Chondrocyte (in vitro differentiated cells): ENCODE data around the gene L1CAM. TPM values are rescaled to one million over a fixed set of nuclear protein-coding genes. Genes with fewer than 3 reads are reported as not detected.

Experiments
- DNase-seq: peaks from one replicate; pipeline ENCODE4 v3.0.0; 2021; ENCODE audit warnings: mixed read lengths, low spot score
- H3K27ac Mint-ChIP-seq: one replicate; pipeline ENCODE4 v1.8.0; 2021; ENCODE audit warnings: mild to moderate bottlenecking, moderate library complexity, mixed read lengths; ENCODE audit not compliant: unreplicated experiment
- H3K27me3 Mint-ChIP-seq: 2 replicates; pipeline ENCODE4 v1.8.0; 2021; ENCODE audit warnings: low read depth, mixed read lengths
- H3K36me3 Mint-ChIP-seq: 2 replicates; pipeline ENCODE4 v1.8.0; 2021; ENCODE audit warnings: low read depth, mixed read lengths
- H3K4me1 Mint-ChIP-seq: 2 replicates; pipeline ENCODE4 v1.8.0; 2021; ENCODE audit warnings: low read depth, mild to moderate bottlenecking, mixed read lengths
- H3K4me3 Mint-ChIP-seq: one replicate; pipeline ENCODE4 v1.8.0; 2021; ENCODE audit warnings: mild to moderate bottlenecking, moderate library complexity, mixed read lengths; ENCODE audit not compliant: unreplicated experiment
- H3K9me3 Mint-ChIP-seq: 2 replicates; pipeline ENCODE4 v1.8.0; 2021; ENCODE audit warnings: low read depth, mixed read lengths
- total RNA-seq: library from RNA; stranded (reverse); gene quantifications from 3 replicates; pipeline ENCODE4 v1.2.1, GENCODE V29; 2021
- TF ChIP-seq, protein P1 (sequence below): fragments of 200-600 bp; sonication (generic); IDR thresholded peaks from 2 replicates; pipeline ENCODE4 v1.5.0; 2021; ENCODE audit warnings: antibody characterized with exemption, mild to moderate bottlenecking, moderate library complexity

The L1CAM gene
- total RNA-seq, 1 donor from 2014 or later = 2.5 TPM

- no peak for DNase-seq
- no peaks in the 10 kb centered on the region for H3K27me3 Mint-ChIP-seq
- H3K36me3 Mint-ChIP-seq = no peaks in the 10 kb centered on the region
- TF ChIP-seq, protein P1, sequence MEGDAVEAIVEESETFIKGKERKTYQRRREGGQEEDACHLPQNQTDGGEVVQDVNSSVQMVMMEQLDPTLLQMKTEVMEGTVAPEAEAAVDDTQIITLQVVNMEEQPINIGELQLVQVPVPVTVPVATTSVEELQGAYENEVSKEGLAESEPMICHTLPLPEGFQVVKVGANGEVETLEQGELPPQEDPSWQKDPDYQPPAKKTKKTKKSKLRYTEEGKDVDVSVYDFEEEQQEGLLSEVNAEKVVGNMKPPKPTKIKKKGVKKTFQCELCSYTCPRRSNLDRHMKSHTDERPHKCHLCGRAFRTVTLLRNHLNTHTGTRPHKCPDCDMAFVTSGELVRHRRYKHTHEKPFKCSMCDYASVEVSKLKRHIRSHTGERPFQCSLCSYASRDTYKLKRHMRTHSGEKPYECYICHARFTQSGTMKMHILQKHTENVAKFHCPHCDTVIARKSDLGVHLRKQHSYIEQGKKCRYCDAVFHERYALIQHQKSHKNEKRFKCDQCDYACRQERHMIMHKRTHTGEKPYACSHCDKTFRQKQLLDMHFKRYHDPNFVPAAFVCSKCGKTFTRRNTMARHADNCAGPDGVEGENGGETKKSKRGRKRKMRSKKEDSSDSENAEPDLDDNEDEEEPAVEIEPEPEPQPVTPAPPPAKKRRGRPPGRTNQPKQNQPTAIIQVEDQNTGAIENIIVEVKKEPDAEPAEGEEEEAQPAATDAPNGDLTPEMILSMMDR = no peak
- H3K9me3 Mint-ChIP-seq = peaks cover 6% of the 10 kb centered on the region
- peak overlapping the region; percentile 22 for H3K4me3 Mint-ChIP-seq
- peak overlapping the region; percentile 66 for H3K27ac Mint-ChIP-seq
- H3K4me1 Mint-ChIP-seq = peaks cover 26% of the 10 kb centered on the region
Observed at GRCh38 chrX:153900831-153901752, 15.1 kb upstream of the L1CAM start.

- Mint-ChIP-seq H3K9me3 (peaks cover 6% of the 10 kb centered on the region), H3K4me3 (no peak overlapping the region), H3K27ac (no peak overlapping the region), H3K4me1 (peaks cover 23% of the 10 kb centered on the region), H3K27me3 (no peaks in the 10 kb centered on the region), H3K36me3 (no peaks in the 10 kb centered on the region)
- TF ChIP-seq, protein P1 = no peak
- no peak for DNase-seq
Observed at GRCh38 chrX:153897899-153898298, 11.9 kb upstream of the L1CAM start.

- Mint-ChIP-seq H3K4me3 (no peak overlapping the region), H3K9me3 (no peaks in the 10 kb centered on the region), H3K4me1 (no peaks in the 10 kb centered on the region), H3K36me3 (no peaks in the 10 kb centered on the region), H3K27ac (no peak overlapping the region), H3K27me3 (peaks cover 5% of the 10 kb centered on the region)
- TF ChIP-seq, protein P1 = no peak
- DNase-seq = no peak
Observed at GRCh38 chrX:153889123-153889522, 3.1 kb upstream of the L1CAM start.

- H3K4me1 Mint-ChIP-seq = no peaks in the 10 kb centered on the region
- H3K9me3 Mint-ChIP-seq = no peaks in the 10 kb centered on the region
- H3K4me3 Mint-ChIP-seq = no peak overlapping the region
- TF ChIP-seq, protein P1 = no peak
- peaks cover 5% of the 10 kb centered on the region for H3K27me3 Mint-ChIP-seq
- no peak for DNase-seq
- H3K27ac Mint-ChIP-seq = no peak overlapping the region
- no peaks in the 10 kb centered on the region for H3K36me3 Mint-ChIP-seq
Observed at GRCh38 chrX:153888344-153888743, 2.4 kb upstream of the L1CAM start.

DNA sequence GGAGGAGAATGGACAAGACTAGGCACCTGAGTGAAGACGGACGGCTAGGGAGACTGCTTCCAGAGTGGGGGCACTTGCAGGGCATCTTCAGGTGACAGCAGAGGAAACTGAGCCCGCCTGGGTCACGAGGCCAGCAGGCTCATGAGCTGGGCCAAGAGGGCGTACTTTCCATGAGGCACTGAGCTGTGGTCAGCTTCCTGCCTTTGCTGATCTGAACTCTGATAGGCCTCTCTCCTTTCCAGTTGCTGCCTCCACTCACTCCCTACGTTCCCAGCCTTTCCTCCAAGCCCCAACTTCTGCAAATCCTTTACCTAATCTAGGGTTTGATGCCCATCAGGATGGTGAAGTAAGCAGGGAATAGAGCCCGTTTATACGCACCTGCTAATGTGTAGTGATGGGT lies 1.4 kb upstream of the L1CAM start:
- H3K9me3 Mint-ChIP-seq = no peaks in the 10 kb centered on the region
- no peaks in the 10 kb centered on the region for H3K36me3 Mint-ChIP-seq
- H3K4me3 Mint-ChIP-seq = no peak overlapping the region
- no peak overlapping the region for H3K27ac Mint-ChIP-seq
- no peak for DNase-seq
- no peaks in the 10 kb centered on the region for H3K4me1 Mint-ChIP-seq
- peaks cover 5% of the 10 kb centered on the region for H3K27me3 Mint-ChIP-seq
- TF ChIP-seq, protein P1 = no peak
